ENCODE measurements around the gene TBC1D24.
A peak's percentile ranks its signal among the peaks of the same experiment; 100 is the strongest.

The TBC1D24 gene

DNA sequence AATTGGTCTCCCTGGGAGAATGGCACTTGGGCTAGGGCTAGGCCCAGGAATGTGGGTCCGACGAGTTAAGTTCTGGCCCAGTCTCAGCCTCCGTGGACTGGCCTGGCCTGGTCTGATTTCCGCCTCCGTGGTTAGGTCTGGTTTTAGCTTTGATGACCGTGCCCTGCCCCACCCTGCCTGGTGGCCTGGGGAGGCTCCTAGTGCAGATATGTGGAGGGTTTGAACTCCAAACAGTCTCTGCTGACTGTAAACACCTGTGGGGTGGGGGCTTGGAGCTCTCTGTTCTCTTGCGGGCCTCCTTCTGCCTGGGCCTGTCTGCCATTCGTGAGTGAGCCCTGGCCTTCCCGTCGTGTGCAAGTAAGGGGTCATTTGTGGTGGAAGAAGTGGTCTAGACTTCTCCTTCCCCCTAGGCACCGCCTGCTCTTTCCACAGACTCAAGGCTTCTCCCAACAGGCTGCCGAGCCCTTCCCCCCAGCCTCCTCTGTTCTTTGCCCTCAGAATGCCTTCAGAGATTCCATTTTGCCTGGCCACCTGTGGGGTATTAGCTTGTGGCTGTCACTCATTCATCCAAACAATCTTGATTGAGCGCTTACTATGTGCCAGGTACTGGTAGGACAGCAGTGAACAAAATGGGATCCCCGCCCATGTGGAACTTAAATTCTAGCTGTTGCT lies 40.4 kb downstream of the TBC1D24 start:
- no peak for DNase-seq (ENCODE audit: low read depth in 2 of 3, low spot score in 2 of 3)

DNA sequence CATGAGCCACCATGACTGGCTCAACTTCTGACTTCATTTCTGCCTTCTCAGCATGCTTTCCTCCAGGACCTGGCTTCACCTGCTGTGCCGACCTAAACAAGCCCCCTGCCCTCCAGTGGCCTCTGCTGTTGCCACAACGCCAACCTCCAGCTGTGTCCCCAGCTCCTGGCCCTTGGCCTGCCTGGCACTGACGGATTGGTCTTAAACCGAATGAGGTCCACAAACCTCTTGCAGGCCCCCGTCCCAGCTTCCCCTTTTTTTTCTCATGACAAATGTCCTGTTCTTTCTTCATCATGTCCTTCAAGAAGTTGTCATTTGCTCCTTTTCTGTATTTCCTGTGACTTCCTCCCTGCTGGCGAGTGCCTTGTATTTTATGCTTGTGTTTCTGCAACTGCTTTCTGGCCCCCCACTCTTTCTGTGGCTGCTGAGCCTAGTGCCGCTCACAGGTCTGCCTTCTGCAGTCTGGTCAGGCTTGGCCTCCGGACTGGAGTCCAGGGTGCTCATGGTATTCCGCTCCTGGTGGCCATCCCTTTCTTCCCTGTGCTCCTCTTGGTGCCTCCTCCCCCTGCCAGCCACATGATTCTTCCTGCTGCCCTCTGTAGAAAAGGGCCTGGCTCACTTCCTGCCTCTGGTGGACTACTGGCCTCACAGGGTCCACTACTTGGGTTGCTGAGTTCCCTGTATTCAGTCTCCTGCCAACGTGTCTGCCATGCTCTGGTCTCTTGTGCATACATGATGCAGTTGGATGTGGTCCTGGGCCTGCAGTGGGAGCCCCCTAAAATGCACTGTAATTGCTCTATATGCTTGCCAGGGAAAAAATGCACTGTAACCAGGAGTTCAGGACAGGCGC lies 41.7 kb downstream of the TBC1D24 start:
- DNase-seq (ENCODE audit: low read depth in 2 of 3, low spot score in 2 of 3): no peak

DNA sequence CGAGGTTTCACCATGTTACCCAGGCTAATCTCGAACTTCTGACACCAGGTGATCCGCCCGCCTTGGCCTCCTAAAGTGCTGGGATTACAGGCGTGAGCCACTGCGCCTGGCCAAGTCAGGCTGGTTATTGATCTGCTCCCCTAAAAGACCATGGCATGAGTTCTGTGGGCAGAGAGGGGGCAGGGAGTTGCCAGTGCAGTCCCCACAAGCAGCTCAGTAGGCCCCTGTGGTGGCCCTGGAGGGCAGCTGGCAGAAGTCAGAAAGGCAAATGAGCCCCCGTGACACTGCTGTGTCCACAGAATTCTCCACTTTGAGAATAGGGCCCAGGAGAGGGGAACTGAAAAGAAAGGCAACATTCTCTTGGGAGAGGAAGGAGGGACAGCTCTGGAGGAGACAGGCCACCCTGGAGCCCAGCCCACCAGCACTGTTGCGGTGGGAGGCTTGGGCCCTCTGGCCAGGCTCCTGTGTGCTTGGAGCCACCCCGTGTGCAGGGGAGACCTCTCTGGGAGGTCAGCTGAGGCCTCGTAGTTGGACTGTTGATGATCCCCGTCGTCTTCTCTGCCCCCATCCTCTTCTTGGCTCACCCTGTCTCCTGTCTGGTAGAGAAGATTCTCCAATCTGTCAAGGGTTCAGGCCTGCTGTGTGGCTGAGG lies 43.2 kb downstream of the TBC1D24 start:
- DNase-seq (ENCODE audit: low read depth in 2 of 3, low spot score in 2 of 3): no peak

DNA sequence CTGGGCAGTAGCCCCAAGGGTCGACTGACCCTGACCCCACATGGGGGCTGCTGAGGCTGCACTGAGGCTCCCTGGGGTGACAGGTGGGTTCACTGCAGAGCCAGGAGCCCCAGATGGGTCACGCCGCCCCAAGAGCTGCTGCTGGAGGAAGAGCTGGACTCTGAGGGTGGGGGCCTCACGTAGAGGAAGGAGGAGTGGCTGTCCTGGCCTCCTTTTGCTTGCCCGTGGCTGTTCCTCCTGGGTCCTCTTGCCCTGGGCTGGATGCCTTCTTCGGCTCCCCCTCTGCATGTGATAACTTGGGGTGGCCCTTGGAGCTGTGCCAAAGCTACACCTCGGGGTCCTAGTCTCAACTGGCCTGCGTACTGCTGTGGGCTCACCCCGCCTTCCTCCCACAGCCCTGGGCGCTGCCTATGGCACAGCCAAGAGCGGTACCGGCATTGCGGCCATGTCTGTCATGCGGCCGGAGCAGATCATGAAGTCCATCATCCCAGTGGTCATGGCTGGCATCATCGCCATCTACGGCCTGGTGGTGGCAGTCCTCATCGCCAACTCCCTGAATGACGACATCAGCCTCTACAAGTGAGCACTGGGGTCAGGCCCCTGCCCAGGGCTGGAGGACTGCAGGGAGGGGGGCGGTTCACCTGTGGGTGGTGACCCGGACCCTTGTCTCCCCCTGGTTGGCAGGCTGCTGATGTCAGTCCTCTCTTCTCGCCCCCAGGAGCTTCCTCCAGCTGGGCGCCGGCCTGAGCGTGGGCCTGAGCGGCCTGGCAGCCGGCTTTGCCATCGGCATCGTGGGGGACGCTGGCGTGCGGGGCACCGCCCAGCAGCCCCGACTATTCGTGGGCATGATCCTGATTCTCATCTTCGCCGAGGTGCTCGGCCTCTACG lies 44.1 kb downstream of the TBC1D24 start:
- no peak for DNase-seq (ENCODE audit: low read depth in 2 of 3, low spot score in 2 of 3)

DNA sequence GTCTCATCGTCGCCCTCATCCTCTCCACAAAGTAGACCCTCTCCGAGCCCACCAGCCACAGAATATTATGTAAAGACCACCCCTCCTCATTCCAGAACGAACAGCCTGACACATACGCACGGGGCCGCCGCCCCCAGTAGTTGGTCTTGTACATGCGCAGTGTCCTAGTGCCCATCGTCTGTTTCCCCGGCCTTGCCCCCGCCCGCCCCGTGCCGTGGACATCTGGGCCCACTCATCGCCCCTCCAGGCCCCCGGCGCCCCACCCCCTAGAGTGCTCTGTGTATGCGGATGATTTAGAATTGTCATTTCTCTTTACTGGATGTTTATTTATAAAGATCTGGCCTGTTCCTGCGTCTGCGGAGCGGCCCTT lies 44.8 kb downstream of the TBC1D24 start:
- no peak for DNase-seq (ENCODE audit: low read depth in 2 of 3, low spot score in 2 of 3)

DNA sequence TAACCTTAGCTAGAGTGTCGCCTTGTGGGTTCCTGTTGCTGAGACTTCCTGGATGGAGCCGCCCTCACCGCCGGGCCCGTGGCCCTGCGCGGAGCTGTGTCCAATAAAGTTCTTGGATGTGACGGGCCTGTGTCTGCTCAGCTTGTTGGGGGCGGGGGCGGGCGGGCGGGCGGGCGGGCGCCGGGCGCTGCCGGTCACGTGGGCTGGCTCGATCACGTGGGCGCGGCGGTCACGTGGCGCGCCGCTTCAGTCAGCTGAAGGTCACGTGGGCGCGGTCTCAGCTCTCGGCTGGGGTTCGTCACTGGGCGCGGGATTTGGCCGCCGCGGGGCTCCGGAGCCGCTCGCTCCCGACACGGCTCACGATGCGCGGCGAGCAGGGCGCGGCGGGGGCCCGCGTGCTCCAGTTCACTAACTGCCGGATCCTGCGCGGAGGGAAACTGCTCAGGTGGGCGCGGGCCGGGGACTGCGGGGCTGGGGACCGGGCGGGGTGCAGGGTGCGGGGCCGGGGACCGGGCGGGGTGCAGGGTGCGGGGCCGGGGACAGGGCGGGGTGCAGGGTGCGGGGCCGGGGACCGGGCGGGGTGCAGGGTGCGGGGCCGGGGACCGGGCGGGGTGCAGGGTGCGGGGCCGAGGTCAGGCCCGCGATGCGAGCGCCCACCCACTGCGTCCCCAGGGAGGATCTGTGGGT lies 45.3 kb downstream of the TBC1D24 start, which contains the start of gene AMDHD2:
Gene AMDHD2 (plus strand): TSS at position 275 of the 687 bp plus-strand sequence. CDS start 88 bp downstream, at position 363.
- DNase-seq (ENCODE audit: low read depth in 2 of 3, low spot score in 2 of 3): peak; percentile 69 to 82 (median 78)

DNA sequence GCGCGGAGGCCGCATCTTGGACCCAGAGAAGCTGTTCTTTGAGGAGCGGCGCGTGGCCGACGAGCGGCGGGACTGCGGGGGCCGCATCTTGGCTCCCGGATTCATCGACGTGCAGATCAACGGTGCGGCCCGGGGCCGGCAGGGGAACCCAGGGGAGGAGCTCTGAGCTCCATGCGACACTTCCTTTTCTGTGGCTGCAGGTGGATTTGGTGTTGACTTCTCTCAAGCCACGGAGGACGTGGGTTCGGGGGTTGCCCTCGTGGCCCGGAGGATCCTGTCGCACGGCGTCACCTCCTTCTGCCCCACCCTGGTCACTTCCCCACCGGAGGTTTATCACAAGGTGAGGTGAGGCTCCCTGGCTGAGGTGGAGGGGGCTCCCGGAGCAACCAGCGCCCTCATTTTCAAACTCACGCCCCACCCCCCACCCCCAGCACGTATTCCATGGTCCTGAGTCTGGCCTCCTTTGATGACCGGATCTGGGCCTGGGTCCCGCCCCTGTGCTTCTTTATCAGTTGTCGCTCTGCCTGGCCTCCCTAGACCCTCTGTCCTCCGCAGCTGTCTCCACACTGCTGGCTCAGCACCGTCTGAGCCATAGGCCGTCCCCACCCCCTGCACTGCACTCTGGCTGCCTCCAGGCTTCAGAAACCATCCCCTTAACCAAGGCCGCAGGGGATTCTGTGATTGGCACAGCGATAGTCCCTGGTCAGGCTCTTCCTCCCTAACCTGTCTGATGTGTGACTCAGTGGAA lies 46.0 kb downstream of the TBC1D24 start:
- no peak for DNase-seq (ENCODE audit: low read depth in 2 of 3, low spot score in 2 of 3)

DNA sequence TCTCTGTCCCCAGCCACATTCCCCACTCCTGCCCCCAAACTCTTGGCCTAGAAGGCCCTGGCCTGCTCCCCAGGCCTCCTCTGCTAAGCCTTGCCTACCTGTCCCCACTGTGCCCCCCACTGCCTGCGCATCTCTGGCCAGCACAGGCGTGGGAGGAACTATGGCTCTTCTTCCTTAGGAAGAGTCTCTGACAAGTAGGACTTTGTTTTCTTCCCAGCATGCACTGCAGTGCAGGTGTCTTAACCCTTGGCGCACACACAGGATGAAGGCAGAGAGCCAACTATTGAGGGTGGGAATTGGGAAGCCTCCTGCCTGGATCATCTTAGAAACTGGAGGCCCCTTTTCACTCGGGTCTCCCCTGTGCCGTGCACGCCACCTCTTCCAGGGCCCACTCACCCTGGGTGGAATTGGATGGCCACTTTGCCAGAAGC lies 48.9 kb downstream of the TBC1D24 start:
- no peak for DNase-seq (ENCODE audit: low read depth in 2 of 3, low spot score in 2 of 3)

DNA sequence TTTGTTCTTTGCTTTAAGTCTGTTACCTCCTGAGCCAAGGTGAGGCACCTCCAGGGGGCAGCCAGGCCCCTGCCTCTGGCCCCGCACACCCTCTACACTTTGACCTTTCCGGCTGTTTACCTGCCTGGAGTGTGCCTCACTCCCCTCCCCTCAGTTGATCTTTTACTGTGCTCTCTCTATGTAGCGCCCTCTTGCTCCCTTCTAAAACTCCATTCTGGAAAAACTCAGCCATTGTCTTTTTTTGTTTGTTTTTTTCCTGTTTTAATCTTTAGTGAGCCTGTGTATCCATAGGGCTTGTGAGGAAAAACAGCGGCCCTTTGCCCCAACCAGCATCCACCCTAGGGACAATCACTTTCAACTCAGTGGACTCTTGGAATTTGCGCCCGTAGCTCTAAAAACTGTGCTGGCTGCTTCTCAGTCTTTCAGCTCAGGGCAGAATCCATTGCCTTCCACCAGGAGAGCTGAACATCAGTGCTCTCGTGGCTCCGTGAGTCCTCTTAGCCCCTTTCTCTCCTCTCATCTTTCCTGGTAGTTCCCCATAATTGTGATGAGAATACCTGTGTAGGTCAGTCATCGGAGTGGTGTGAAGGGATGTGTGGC lies 49.5 kb downstream of the TBC1D24 start:
- DNase-seq (ENCODE audit: low read depth in 2 of 3, low spot score in 2 of 3): no peak

DNA sequence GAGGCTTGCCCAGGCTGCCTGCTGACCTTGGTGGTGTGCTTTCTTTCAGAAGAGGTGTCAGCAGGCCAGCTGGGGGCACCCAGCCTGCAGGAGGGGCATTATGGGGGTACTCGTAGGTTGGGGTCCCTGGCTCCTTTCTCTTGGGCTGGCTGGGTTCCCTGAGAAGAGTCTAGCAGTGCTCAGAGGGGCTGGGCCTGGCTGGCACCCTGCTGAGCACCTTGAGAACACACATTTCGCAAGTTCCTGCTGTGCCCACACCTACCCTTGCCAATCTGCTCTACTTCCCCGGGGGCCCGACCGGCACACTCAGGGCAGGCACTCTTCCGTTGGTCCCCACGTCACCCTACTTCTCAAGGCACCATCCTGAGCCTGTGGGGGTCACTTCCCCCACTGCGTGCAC lies 51.2 kb downstream of the TBC1D24 start:
- DNase-seq (ENCODE audit: low read depth in 2 of 3, low spot score in 2 of 3): no peak

DNA sequence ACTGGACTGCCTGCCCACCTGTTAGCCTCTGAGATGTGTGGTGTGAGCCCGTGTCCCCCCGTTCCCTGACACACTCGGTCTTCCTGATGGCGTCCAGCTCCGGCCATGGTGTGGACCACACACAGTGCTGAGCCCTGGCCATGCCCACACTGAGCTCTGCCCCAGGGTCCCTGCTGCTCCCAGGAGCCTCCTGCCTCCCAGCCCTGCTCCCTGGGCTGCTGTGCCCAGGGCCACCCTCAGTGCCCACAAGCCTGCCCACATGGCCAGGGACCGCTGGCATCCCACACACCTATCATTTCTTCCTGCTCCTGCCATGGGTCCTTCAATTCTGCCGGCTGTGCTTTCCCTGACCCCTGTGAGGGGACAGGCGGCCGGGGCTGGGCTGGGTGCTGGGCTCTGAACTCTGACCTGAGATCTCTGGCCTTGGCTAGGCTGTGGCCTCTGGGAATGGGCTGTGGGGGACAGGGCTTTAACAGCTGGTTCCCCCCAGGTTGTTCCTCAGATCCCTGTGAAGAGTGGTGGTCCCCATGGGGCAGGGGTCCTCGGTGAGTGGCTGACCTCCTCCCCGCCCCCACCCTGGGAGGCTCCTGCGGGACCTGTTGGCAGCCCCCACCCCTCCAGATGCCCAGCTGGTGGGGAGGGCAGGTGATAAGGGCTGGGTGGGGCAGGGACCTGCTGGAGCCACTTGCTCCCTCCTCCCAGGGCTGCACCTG lies 52.3 kb downstream of the TBC1D24 start:
- DNase-seq (ENCODE audit: low read depth in 2 of 3, low spot score in 2 of 3): no peak

DNA sequence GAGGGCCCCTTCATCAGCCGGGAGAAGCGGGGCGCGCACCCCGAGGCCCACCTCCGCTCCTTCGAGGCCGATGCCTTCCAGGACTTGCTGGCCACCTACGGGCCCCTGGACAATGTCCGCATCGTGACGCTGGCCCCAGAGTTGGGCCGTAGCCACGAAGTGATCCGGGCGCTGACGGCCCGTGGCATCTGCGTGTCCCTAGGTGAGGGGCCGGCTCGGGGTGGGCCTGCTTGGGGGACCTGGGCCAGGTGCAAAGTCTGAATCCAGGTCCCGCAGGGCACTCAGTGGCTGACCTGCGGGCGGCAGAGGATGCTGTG lies 52.8 kb downstream of the TBC1D24 start:
- DNase-seq (ENCODE audit: low read depth in 2 of 3, low spot score in 2 of 3): no peak

DNA sequence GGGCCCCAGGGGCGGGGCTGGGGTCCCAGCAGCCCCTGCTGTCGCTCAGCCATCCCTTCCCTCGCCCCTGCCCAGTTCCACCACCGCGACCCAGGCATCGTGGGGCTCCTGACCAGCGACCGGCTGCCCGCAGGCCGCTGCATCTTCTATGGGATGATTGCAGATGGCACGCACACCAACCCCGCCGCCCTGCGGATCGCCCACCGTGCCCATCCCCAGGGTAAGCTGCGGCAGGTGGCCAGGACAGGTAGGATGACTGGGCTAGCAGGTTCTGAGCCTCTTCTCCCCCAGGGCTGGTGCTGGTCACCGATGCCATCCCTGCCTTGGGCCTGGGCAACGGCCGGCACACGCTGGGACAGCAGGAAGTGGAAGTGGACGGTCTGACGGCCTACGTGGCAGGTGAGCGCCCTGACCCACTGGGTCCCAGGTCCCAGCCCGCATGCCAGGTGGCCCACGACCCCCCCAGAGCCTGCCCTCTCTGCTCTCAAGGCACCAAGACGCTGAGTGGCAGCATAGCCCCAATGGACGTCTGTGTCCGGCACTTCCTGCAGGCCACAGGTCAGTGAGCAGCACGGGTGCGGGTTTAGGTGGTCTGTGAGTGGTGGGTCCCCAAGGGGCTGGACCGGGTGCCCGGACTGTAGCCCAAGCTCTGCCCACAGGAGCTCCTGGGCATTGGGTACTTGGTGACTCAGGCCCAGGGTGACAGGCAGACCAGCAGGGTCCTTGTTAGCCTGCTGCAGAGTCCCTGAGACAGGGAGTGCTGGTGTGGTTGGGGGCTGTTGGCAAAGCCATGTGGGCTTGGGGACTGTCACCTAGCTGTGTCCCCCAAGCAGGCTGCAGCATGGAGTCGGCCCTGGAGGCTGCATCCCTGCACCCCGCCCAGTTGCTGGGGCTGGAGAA lies 53.5 kb downstream of the TBC1D24 start:
- no peak for DNase-seq (ENCODE audit: low read depth in 2 of 3, low spot score in 2 of 3)

DNA sequence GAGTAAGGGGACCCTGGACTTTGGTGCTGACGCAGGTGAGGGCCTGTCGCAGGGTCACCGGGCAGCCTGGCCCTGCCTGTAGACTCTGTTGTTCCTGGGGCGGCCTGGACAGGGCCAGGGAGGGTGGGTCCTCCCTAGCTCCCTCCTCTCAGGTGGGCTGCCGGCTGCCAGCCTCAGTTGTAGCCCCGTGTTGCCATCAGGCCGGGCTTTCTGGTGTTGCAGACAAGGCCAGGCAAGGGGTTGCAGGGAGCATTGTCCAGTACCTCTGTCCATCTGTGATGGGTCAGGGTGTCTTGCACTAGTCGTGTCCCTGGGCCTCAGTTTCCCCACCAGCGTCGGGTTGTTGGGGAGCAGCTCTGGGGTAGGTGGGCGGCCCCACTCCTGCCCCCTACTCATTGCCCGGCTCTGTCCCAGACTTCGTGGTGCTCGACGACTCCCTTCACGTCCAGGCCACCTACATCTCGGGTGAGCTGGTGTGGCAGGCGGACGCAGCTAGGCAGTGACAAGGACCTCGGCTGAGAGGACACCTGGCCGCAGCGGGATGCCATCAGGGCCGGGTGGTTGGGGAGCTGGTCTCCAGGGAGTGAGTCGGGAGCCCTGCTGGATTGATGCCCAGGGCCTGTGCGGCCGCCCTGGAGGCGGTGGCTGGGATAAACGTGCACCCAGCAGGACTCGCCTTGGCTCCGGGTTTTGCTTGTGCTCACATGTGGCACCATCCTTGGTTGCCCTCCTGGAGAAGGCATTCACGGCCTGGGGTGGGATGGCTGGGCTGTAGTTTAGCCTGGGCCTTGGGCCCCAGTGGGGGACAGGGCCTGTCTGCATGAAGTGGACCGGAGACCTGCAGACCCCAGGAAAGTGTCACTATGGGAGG lies 54.4 kb downstream of the TBC1D24 start:
- no peak for DNase-seq (ENCODE audit: low read depth in 2 of 3, low spot score in 2 of 3)

DNA sequence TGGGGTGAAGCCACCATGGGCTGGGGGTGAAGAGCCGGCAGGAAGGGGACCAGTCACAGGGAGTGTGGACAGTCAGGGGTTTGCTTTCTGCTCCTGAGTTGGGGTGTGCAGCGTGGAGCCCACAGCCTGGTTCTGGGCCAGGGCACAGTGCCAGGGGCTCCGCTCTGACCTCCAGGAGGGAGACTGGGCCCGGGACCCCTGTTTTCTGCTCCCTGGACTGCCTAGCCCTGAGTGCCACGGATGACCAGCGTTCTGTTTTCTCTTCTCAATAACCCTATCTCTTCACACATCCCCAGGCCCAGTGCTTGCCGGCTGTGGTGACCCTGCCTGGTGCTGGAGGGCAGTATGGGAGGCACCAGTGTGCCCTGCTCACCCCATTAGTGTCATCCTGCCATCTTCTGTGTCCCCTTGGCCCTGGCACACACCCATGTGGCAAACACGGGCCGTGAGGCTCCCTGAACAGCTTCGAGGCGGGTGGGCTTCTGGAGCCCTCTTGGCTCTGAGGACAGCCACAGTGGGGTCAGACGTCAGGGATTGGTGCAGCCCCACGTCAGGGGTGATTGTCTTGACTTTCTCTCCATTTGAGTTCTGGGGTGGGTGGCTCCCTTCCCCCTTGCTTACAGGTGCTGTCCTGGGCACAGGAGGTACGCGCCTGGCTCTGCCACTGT lies 55.2 kb downstream of the TBC1D24 start:
- no peak for DNase-seq (ENCODE audit: low read depth in 2 of 3, low spot score in 2 of 3)

DNA sequence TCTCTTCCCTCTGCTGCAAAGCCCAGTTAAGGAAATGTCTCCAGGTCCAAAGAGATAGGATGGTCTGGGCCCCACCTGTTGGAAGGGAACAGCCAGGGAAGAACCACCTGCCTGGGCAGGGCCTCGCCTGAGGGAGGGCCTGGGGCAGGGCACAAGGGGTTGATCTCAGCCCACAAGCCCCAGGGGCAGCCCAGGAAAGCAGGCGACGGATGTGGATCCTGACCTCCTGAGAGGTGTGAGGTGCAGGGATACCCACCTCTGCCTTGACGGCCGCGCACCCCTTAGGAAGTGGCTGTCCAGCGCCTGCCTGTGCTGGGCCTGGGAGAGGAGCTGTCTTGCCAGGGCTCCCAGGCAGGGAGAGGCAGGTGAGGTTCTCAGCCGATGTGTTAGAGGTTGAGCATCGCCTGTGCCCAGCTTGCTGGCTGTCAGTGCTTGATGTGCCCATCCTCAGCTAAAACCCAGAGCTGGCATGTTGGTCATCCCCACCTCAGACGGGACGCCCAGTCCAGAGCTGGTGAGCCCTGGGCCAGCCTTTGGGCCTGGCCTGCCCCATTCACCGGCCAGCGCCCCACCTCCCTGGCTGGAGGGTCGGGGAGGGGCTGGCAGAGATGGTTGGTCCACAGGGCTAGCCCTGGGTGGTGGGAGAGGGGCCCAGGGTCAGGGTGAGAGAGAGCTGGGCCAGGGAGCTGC lies 55.8 kb downstream of the TBC1D24 start:
- DNase-seq (ENCODE audit: low read depth in 2 of 3, low spot score in 2 of 3): no peak

All from activated CD8-positive, alpha-beta memory T cell treated with anti-CD3 and anti-CD28 coated beads for 48 hours (primary cell).